Spinal cord (tissue), 10 donors: Measurements from ENCODE around the gene GABARAPL2. TPM values are rescaled to one million over a fixed set of nuclear protein-coding genes. Genes with fewer than 3 reads are reported as not detected.
"Not testable (repeated sequence)": the region's sequence is repeated elsewhere in the genome, so short reads cannot be mapped to it uniquely, and the experiment has no call there.

Experiments used
- DNase-seq, 6 donors: peaks; one replicate each; pipeline versions ENCODE4 v3.0.0 to v3.0.0-alpha.2; 2013 to 2015; ENCODE audit warnings: low spot score in 6 of 6, low read depth in 4 of 6
- H3K27ac ChIP-seq: one replicate; pipeline ENCODE4 v1.5.1; 2013; ENCODE audit warnings: low read depth, low read length, control low read depth
- H3K27me3 ChIP-seq: one replicate; pipeline ENCODE4 v1.6.1; 2013; ENCODE audit warnings: low read length; ENCODE audit not compliant: control insufficient read depth, insufficient read depth
- H3K36me3 ChIP-seq: one replicate; pipeline ENCODE4 v1.6.1; 2013; ENCODE audit warnings: low read length; ENCODE audit not compliant: control insufficient read depth, insufficient read depth
- H3K4me1 ChIP-seq: one replicate; pipeline ENCODE4 v1.6.1; 2013; ENCODE audit warnings: low read length; ENCODE audit not compliant: control insufficient read depth, insufficient read depth
- H3K4me3 ChIP-seq: one replicate; pipeline ENCODE4 v1.5.1; 2013; ENCODE audit warnings: low read depth, low read length, control low read depth
- H3K9me3 ChIP-seq: one replicate; pipeline ENCODE4 v1.6.1; 2013; ENCODE audit warnings: low read length; ENCODE audit not compliant: control insufficient read depth, insufficient read depth
- WGBS: methylation state at CpG from one replicate; pipeline ENCODE4 v1.1.5; 2013; ENCODE audit warnings: missing lambda C conversion rate; ENCODE audit not compliant: insufficient coverage; 5-methylcytosine and 5-hydroxymethylcytosine counted together
- polyA plus RNA-seq, 2 donors: library from polyadenylated mRNA; unstranded; fragments of 120-200 nt; gene quantifications; one replicate each; pipeline ENCODE4 v1.2.1, GENCODE V29; 2013; ENCODE audit not compliant: insufficient read length in 2 of 2
- total RNA-seq, 2 donors: library from RNA; depleted of rRNA in 1 of 2; stranded (reverse); fragments of 120-200 nt in 1 of 2; fragments of >200 nt in 1 of 2; gene quantifications; one replicate each; pipeline versions ENCODE4 v1.2.3 to v1.2.4, GENCODE V29; 2013 to 2014
- donor health status: healthy.

GABARAPL2 gene
- total and polyA plus RNA-seq, 4 donors = 208 to 407 (median 307) TPM

GRCh38 chr16:75548456-75548855 lies 17.7 kb upstream of the GABARAPL2 start:
- H3K4me3 ChIP-seq, H3K4me1 ChIP-seq, H3K27me3 ChIP-seq, H3K27ac ChIP-seq, DNase-seq, H3K9me3 ChIP-seq: not testable (repeated sequence)
- peaks cover 16% of the 10 kb centered on the region for H3K36me3 ChIP-seq
- 90% methylated on average over 2 of the region's 9 CpGs for WGBS

- 68% methylated on average over 5 of the region's 7 CpGs for WGBS
- Histone ChIP-seq H3K36me3 (peaks cover 4% of the 10 kb centered on the region), H3K27me3 (no peaks in the 10 kb centered on the region), H3K27ac (peak overlapping the region; percentile 52), H3K4me3 (no peak overlapping the region), H3K4me1 (peaks cover 8% of the 10 kb centered on the region), H3K9me3 (no peaks in the 10 kb centered on the region)
- peak in 2 of 6 donors; percentile 47 to 59 for DNase-seq
Observed at GRCh38 chr16:75550211-75550662, 15.9 kb upstream of the GABARAPL2 start.

DNA sequence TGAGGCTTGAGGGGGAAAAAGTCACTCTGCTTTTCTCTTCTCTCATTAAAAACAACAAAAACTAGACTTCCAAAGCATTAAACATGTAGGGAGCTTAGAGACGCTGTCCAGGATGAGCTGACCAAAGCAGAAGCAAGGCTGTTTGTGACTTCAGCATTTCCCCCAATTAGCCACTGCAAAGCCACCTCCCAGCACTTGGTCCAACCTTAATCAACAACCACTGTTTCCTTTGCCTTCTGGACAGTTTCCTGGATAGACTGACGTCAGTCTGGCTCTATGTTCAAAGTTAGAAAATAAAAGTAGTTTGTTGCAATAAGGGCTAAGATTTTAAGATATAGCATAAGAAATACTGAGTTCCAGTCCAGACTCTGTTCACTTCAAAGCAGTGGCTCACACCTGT lies 13.2 kb upstream of the GABARAPL2 start:
- H3K4me3 ChIP-seq = no peak overlapping the region
- peaks cover 24% of the 10 kb centered on the region for H3K4me1 ChIP-seq
- H3K9me3 ChIP-seq = no peaks in the 10 kb centered on the region
- no peak for DNase-seq
- no peaks in the 10 kb centered on the region for H3K27me3 ChIP-seq
- 80% methylated on average over 1 of the region's 2 CpGs for WGBS
- no peak overlapping the region for H3K27ac ChIP-seq
- peaks cover 4% of the 10 kb centered on the region for H3K36me3 ChIP-seq

DNA sequence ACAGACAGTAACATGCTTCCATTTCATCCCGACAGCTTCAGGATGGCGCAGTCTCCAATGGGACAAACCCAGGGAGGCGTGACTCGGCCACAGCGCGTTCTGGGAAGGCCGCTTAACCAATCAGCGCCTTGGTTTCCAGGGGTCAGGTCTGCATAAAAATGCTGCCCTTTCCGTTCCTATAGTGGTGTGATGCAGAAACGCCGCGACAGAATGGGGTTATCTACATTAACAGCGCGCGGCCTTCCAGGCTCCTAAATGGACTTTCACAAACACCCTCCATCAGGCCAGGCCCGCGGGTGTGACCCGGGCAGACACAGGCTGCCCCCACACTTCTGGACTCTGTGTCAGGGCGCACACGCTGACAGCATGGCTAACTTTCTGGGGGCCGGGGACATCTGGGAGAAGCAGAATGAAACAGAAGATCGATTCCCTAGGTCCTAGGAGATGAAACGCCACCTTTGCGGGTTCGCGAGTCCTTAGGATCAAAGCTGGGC lies 10.9 kb upstream of the GABARAPL2 start:
- Histone ChIP-seq H3K36me3 (no peaks in the 10 kb centered on the region), H3K4me3 (peak overlapping the region; percentile 73)

DNA sequence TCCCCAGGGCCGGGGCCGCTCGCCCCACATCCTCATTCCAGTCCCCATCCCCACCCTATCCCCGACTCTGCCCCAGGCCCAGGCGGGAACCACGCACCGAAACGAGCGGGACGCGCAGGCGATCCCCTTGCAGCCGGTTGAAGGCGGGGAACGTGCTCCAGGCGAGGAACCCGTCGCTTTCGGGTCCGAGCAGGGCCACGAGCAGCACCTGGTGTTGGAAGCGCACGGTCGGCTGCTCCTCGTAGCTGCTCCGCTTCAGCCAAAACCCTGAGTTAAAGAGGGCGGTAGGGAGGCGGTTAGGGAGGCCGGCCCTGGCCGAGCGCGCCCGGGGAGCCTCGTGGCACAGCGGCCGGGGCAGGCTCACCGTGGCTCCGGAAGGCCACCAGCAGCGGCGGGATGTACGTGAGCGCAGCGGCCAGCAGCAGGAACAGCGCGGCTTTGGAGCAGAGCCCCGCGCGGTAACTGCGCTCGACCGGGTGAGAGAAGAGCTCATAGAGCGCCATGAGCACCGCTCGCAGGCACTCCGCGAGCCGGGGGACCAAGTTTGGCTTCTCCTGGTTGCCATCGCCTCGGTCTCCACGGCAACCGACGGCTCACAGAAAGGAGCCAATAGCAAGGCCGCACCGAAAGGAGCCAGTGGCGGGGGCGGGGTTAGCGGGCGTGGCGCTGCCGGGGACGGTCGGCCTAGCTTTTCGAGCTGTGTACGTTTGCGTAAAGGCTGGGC lies 10.3 kb upstream of the GABARAPL2 start, which contains the start of gene TMEM231:
TMEM231 (minus strand) TSS at position 546 of the 724 bp plus-strand sequence; CDS start at position 503, 43 bp downstream.
- Histone ChIP-seq H3K27me3 (no peaks in the 10 kb centered on the region), H3K27ac (peak within 1 kb of the TSS; percentile 93)
- under 1% methylated on average over 75 of the region's 75 CpGs for WGBS

More for the DNA sequence above, 10.9 kb upstream of the GABARAPL2 start:
- Histone ChIP-seq H3K9me3 (no peaks in the 10 kb centered on the region), H3K27ac (peak overlapping the region; percentile 93), H3K27me3 (no peaks in the 10 kb centered on the region), H3K4me1 (peaks cover 22% of the 10 kb centered on the region)
- under 1% methylated on average over 23 of the region's 26 CpGs for WGBS
- DNase-seq = peak in 5 of 6 donors; percentile 72 to 97 (median 80)

DNA sequence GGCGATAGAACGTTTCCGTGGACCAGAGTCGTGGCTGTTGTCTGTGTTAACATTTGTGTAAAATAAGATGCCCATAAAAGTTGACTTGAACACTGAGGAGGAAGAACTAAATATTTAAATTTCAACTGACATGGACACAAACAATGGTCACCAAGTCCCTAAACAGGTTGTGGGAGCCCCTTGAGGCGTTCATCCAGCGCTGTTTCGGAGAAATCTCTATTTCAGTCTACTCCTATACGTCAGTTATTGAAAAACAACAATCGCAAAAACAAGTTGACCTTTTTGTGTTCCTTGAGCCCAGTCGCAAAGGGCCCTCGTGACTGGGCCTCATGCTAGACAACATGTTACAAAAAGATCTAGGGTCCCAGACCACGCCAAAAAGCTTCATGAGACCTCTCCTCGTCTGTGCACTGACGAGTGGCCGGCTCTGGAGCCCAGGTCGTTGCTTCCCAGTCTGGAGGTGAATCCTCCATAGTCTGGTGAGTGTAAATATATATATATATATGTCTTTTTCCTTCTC lies 9.7 kb upstream of the GABARAPL2 start:
- Histone ChIP-seq H3K27me3 (no peaks in the 10 kb centered on the region), H3K4me1 (peaks cover 22% of the 10 kb centered on the region), H3K36me3 (no peaks in the 10 kb centered on the region), H3K4me3 (peak overlapping the region; percentile 73), H3K9me3 (no peaks in the 10 kb centered on the region), H3K27ac (peak overlapping the region; percentile 93)
- DNase-seq = no peak
- WGBS = 11% methylated on average over 7 of the region's 16 CpGs

More for the DNA sequence above, 10.3 kb upstream of the GABARAPL2 start, which contains the start of gene TMEM231:
- Histone ChIP-seq H3K36me3 (no peaks in the 10 kb centered on the region), H3K4me1 (peaks cover 22% of the 10 kb centered on the region), H3K4me3 (peak within 1 kb of the TSS; percentile 73), H3K9me3 (no peaks in the 10 kb centered on the region)
- peak; percentile 87 to 99 (median 94) for DNase-seq

- H3K27me3 ChIP-seq = no peaks in the 10 kb centered on the region
- WGBS = 81% methylated on average over 2 of the region's 2 CpGs
Observed at GRCh38 chr16:75558846-75559401, 7.3 kb upstream of the GABARAPL2 start.

GRCh38 chr16:75559564-75560372 lies 6.4 kb upstream of the GABARAPL2 start:
- Histone ChIP-seq H3K36me3 (no peaks in the 10 kb centered on the region), H3K27ac (no peak overlapping the region), H3K9me3 (no peaks in the 10 kb centered on the region), H3K4me1 (peaks cover 17% of the 10 kb centered on the region), H3K27me3 (no peaks in the 10 kb centered on the region), H3K4me3 (no peak overlapping the region)
- WGBS = 40% methylated on average over 6 of the region's 10 CpGs
- DNase-seq = no peak

More at GRCh38 chr16:75558846-75559401, 7.3 kb upstream of the GABARAPL2 start:
- Histone ChIP-seq H3K27ac (no peak overlapping the region), H3K9me3 (no peaks in the 10 kb centered on the region), H3K4me3 (no peak overlapping the region), H3K4me1 (peaks cover 22% of the 10 kb centered on the region), H3K36me3 (no peaks in the 10 kb centered on the region)
- no peak for DNase-seq

DNA sequence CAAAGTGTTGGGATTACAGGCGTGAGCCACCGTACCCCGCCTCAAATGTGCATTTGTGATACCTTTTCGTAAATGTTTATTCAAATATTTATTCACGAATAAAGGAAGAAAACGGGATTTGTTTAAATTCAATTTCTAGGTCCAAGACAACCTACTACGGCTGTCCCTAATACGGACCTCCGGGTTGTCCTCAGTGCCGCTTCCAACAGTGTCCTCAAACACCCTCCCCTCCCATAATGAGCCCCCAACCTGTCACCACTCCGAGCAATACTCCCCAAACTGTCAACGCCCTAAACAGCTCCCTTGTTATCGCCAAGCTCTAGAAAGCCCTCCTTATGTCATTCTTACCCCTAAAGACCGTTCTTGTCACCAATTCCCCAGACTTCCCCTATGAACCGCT lies 539 bp upstream of the GABARAPL2 start:
- H3K4me1 ChIP-seq = peaks cover 26% of the 10 kb centered on the region
- 16% methylated on average over 11 of the region's 15 CpGs for WGBS

More for the DNA sequence above, 539 bp upstream of the GABARAPL2 start:
- Histone ChIP-seq H3K27me3 (no peaks in the 10 kb centered on the region), H3K36me3 (peaks cover 24% of the 10 kb centered on the region), H3K27ac (peak overlapping the region; percentile 89), H3K9me3 (no peaks in the 10 kb centered on the region), H3K4me3 (peak overlapping the region; percentile 97)
- no peak for DNase-seq
